PC-9 (cell line): ENCODE measurements around the gene MGAT5. TPM values are rescaled to one million over a fixed set of nuclear protein-coding genes. Genes with fewer than 3 reads are reported as not detected.

Experiments
- BruUV-seq: library from RNA; stranded (reverse); fragments of 400-500 nt; replicated peaks from 2 replicates; lab custom pipeline; 2021; lab: Mats Ljungman, UMichigan
- CTCF ChIA-PET: fragments of 300-600 bp; sonication (Branson Sonifier 250); formaldehyde crosslinking; loops from one replicate; lab custom pipeline; 2022; ENCODE audit warnings: antibody characterized with exemption; lab: Charles Lee
- POLR2A ChIA-PET: fragments of 300-600 bp; sonication (Branson Sonifier 250); formaldehyde crosslinking; loops from one replicate; lab custom pipeline; 2022; ENCODE audit warnings: antibody characterized with exemption; ENCODE audit not compliant: unreplicated experiment; lab: Charles Lee
- DNase-seq, 2 experiments: peaks; one replicate each; pipeline versions ENCODE4 v3.0.0 to v3.0.0-alpha.2; 2015 to 2022; ENCODE audit warnings: mixed read lengths in 1 of 2
- H2AFZ ChIP-seq: fragments of 200-600 bp; sonication (generic); 2 replicates; pipeline ENCODE4 v1.8.1; 2017; ENCODE audit warnings: antibody characterized with exemption
- H3F3A ChIP-seq: fragments of 200-600 bp; sonication (generic); 2 replicates; pipeline ENCODE4 v1.8.1; 2017; ENCODE audit warnings: antibody characterized with exemption, mild to moderate bottlenecking, low read depth; ENCODE audit not compliant: insufficient read depth
- H3K27ac ChIP-seq: fragments of 200-600 bp; sonication (generic); 2 replicates; pipeline ENCODE4 v1.6.1; 2016; ENCODE audit warnings: mixed run types
- H3K27me3 ChIP-seq: fragments of 200-600 bp; sonication (generic); 2 replicates; pipeline ENCODE4 v1.6.1; 2016; ENCODE audit warnings: low read depth, mixed run types; ENCODE audit not compliant: insufficient read depth
- H3K36me3 ChIP-seq: fragments of 200-600 bp; sonication (generic); 2 replicates; pipeline ENCODE4 v1.6.1; 2016; ENCODE audit warnings: low read depth, mixed run types
- H3K4me1 ChIP-seq: fragments of 200-600 bp; sonication (generic); replicated peaks from 2 replicates; pipeline ENCODE4 v1.6.1; 2016; ENCODE audit warnings: mixed run types; ENCODE audit not compliant: insufficient read depth
- H3K4me2 ChIP-seq: fragments of 200-600 bp; sonication (generic); 2 replicates; pipeline ENCODE4 v1.6.1; 2017; ENCODE audit warnings: mixed run types
- H3K4me3 ChIP-seq: fragments of 200-600 bp; sonication (generic); 2 replicates; pipeline ENCODE4 v1.6.1; 2016; ENCODE audit warnings: mixed run types
- H3K79me2 ChIP-seq: fragments of 200-600 bp; sonication (generic); 2 replicates; pipeline ENCODE4 v1.6.1; 2017; ENCODE audit warnings: low read depth, mixed run types
- H3K9me2 ChIP-seq: fragments of 200-600 bp; sonication (generic); 2 replicates; pipeline ENCODE4 v1.8.1; 2017; ENCODE audit warnings: mild to moderate bottlenecking; ENCODE audit not compliant: insufficient read depth
- H3K9me3 ChIP-seq: fragments of 200-600 bp; sonication (generic); 2 replicates; pipeline ENCODE4 v1.8.1; 2016; ENCODE audit warnings: low read depth; ENCODE audit not compliant: insufficient read depth
- H4K20me1 ChIP-seq: fragments of 200-600 bp; sonication (generic); 2 replicates; pipeline ENCODE4 v1.8.1; 2017; ENCODE audit not compliant: insufficient read depth
- CTCF ChIP-seq: fragments of 200-600 bp; sonication (generic); conservative IDR thresholded peaks from 2 replicates; pipeline ENCODE4 v1.6.1; 2017; ENCODE audit warnings: mixed run types, antibody characterized with exemption, mild to moderate bottlenecking, moderate library complexity
- EZH2 ChIP-seq: fragments of 200-600 bp; sonication (generic); IDR thresholded peaks from 2 replicates; pipeline ENCODE4 v1.8.0; 2017; ENCODE audit warnings: antibody characterized with exemption, low read depth
- intact Hi-C: fragments of 100-400 bp; cut with micrococcal nuclease; formaldehyde crosslinking; loops from one replicate; pipeline ENCODE4 v1.10.0; 2022; ENCODE audit not compliant: unreplicated experiment
- total RNA-seq: library from RNA; stranded (reverse); gene quantifications from 2 replicates; pipeline ENCODE4 v1.2.3, GENCODE V29; 2021

Gene MGAT5
- total RNA-seq, 1 experiment from 2014 or later = 33.5 TPM

- H3K27me3 ChIP-seq = no peaks in the 10 kb centered on the region
- no peak overlapping the region for H3K27ac ChIP-seq
- no peak overlapping the region for H2AFZ ChIP-seq
- no peak for DNase-seq
- ChIA-PET POLR2A (no interaction called here), CTCF (no interaction called here)
- H4K20me1 ChIP-seq = no peaks in the 10 kb centered on the region
- no TSS peak for BruUV-seq
- no peak overlapping the region for H3K4me3 ChIP-seq
- H3K36me3 ChIP-seq = no peaks in the 10 kb centered on the region
- no peak overlapping the region for H3K4me2 ChIP-seq
- no peaks in the 10 kb centered on the region; the same call in 1 of the 2 replicates for H3K9me2 ChIP-seq
- H3F3A ChIP-seq = peaks cover 23% of the 10 kb centered on the region
- no peak for TF ChIP-seq EZH2
- no peak for TF ChIP-seq CTCF
- H3K4me1 ChIP-seq = peaks cover 31% of the 10 kb centered on the region
- intact Hi-C loops = no loop called here
- H3K9me3 ChIP-seq = no peaks in the 10 kb centered on the region
- no peaks in the 10 kb centered on the region for H3K79me2 ChIP-seq
Measured at GRCh38 chr2:134429886-134430285, 176.0 kb downstream of the MGAT5 start.

- no TSS peak for BruUV-seq
- Histone ChIP-seq H3K9me2 (no peaks in the 10 kb centered on the region; the same call in 1 of the 2 replicates), H3K27me3 (no peaks in the 10 kb centered on the region)
Measured at GRCh38 chr2:134431838-134432434, 178.1 kb downstream of the MGAT5 start.

GRCh38 chr2:134432435-134432883 is 178.6 kb downstream of the MGAT5 start:
- CTCF ChIA-PET = interaction anchor here (0.6 to 0.9 kb wide), 3 partner anchors 19 to 545 kb away, joined by 3 to 6 read pairs (median 3); no protein-coding TSS in a partner anchor
- Histone ChIP-seq H3F3A (peaks cover 23% of the 10 kb centered on the region), H4K20me1 (no peaks in the 10 kb centered on the region), H3K79me2 (no peaks in the 10 kb centered on the region), H3K27me3 (no peaks in the 10 kb centered on the region), H3K9me3 (no peaks in the 10 kb centered on the region), H3K4me1 (peaks cover 31% of the 10 kb centered on the region), H3K36me3 (no peaks in the 10 kb centered on the region), H2AFZ (no peak overlapping the region), H3K27ac (peak overlapping the region; percentile 83), H3K4me2 (peak overlapping the region; percentile 59), H3K4me3 (peak overlapping the region; percentile 27; the same call in 1 of the 2 replicates), H3K9me2 (no peaks in the 10 kb centered on the region; the same call in 1 of the 2 replicates)
- DNase-seq = peak; percentile 10 to 90
- intact Hi-C loops = no loop called here
- no TSS peak for BruUV-seq
- TF ChIP-seq CTCF (no peak), EZH2 (no peak)
- POLR2A ChIA-PET = interaction anchor here (0.6 kb wide), 1 partner anchor 1913 kb away, joined by 3 read pairs; no protein-coding TSS in a partner anchor

More at GRCh38 chr2:134431838-134432434, 178.1 kb downstream of the MGAT5 start:
- Histone ChIP-seq H3K4me3 (peak overlapping the region; percentile 27; the same call in 1 of the 2 replicates), H3K4me1 (peaks cover 31% of the 10 kb centered on the region), H3K4me2 (peak overlapping the region; percentile 59), H3K36me3 (no peaks in the 10 kb centered on the region), H3K79me2 (no peaks in the 10 kb centered on the region), H3K27ac (peak overlapping the region; percentile 83), H3K9me3 (no peaks in the 10 kb centered on the region), H3F3A (peaks cover 23% of the 10 kb centered on the region), H4K20me1 (no peaks in the 10 kb centered on the region), H2AFZ (no peak overlapping the region; the same call in 1 of the 2 replicates)
- POLR2A ChIA-PET = interaction anchor here (0.5 to 0.6 kb wide), 2 partner anchors 25 to 1913 kb away, joined by 3 to 9 read pairs; no protein-coding TSS in a partner anchor
- intact Hi-C loops = no loop called here
- TF ChIP-seq CTCF = no peak
- TF ChIP-seq EZH2 = no peak
- CTCF ChIA-PET = interaction anchor here (0.6 to 0.9 kb wide), 5 partner anchors 19 to 544 kb away, joined by 3 to 6 read pairs (median 3); no protein-coding TSS in a partner anchor
- peak in 1 of 2 experiments; percentile 83 for DNase-seq
